Adrenal gland (tissue), 12 donors: ENCODE measurements around the gene THSD7A. TPM values are rescaled to one million over a fixed set of nuclear protein-coding genes. Genes with fewer than 3 reads are reported as not detected.

Source experiments
- DNase-seq, 7 donors: peaks; one replicate each; pipeline ENCODE4 v3.0.0-alpha.2; 2019 to 2020
- H3K27ac ChIP-seq, 5 donors: fragments of 200-600 bp; sonication (generic) in 4 of 5; 1 replicate in 3 of 5; 2 replicates in 2 of 5; pipeline versions ENCODE4 v1.5.1 to v1.8.0; 2016 to 2020; ENCODE audit warnings: mild to moderate bottlenecking in 1 of 5
- H3K27me3 ChIP-seq: fragments of 200-600 bp; 2 replicates; pipeline ENCODE4 v1.8.0; 2021
- H3K36me3 ChIP-seq, 2 donors: fragments of 200-600 bp; replicated peaks in 1 of 2; 1 replicate in 1 of 2; 2 replicates in 1 of 2; pipeline versions ENCODE4 v1.5.1 to v1.8.0; 2018 to 2022
- H3K4me1 ChIP-seq, 2 donors: fragments of 200-600 bp; replicated peaks in 1 of 2; 1 replicate in 1 of 2; 2 replicates in 1 of 2; pipeline versions ENCODE4 v1.5.1 to v1.8.0; 2018 to 2021
- H3K4me3 ChIP-seq, 4 donors: fragments of 200-600 bp; sonication (generic) in 3 of 4; one replicate each; pipeline ENCODE4 v1.5.1; 2016 to 2018
- H3K9me3 ChIP-seq, 3 donors: fragments of 200-600 bp; sonication (generic) in 1 of 3; replicated peaks in 1 of 3; 1 replicate in 2 of 3; 2 replicates in 1 of 3; pipeline versions ENCODE4 v1.5.1 to v1.8.0; 2016 to 2021
- POLR2A ChIP-seq, 2 donors: fragments of 450-650 bp; IDR thresholded peaks; one replicate each; pipeline ENCODE4 v1.6.1; 2017; ENCODE audit warnings: antibody characterized with exemption in 2 of 2, mild to moderate bottlenecking in 2 of 2, moderate library complexity in 1 of 2
- WGBS, 4 donors: extraction: QIAGEN DNeasy Blood & Tissue Kit in 2 of 4; methylation state at CpG; one replicate each; pipeline versions ENCODE4 v1.1.5 to v1.1.7; 2013 to 2017; 5-methylcytosine and 5-hydroxymethylcytosine counted together
- intact Hi-C, 2 donors: fragments of 100-400 bp; cut with DNase I; formaldehyde crosslinking; loops; one replicate each; pipeline versions ENCODE4 v1.14.1 to v1.15.0; 2022 to 2023
- polyA plus RNA-seq, 3 donors: library from polyadenylated mRNA; stranded (reverse); fragments of 200-250 nt in 2 of 3; fragments of 350-450 nt in 1 of 3; fragmentation: Illumina TruSeq in 1 of 3; extraction: RNeasy Lipid Tissue Mini Kit (QIAGEN cat#74804) in 1 of 3; gene quantifications; one replicate each; pipeline ENCODE4 v1.2.3, GENCODE V29; 2013 to 2014
- total RNA-seq, 9 donors: library from RNA; depleted of rRNA in 4 of 9; stranded (reverse); fragments of >200 nt in 4 of 9; fragments of 120-200 nt in 1 of 9; fragmentation: NEBNext Ultra II Directional in 1 of 9; extraction: Animal tissue kit (Norgen Biotek cat#: 25700) in 1 of 9; gene quantifications; one replicate each; pipeline versions ENCODE4 v1.1.0 to v1.2.4, GENCODE V29; 2013 to 2023
- TF ChIP-seq, protein P1 (sequence below), 6 experiments: fragments of 450-650 bp in 4 of 6; fragments of 200-600 bp in 2 of 6; sonication (generic) in 1 of 6; IDR thresholded peaks; 1 replicate in 5 of 6; 2 replicates in 1 of 6; pipeline versions ENCODE4 v1.5.1 to v1.8.0; 2016 to 2021; ENCODE audit warnings: antibody characterized with exemption in 6 of 6, mild to moderate bottlenecking in 2 of 6, moderate library complexity in 1 of 6
- donor health status: healthy with polysubstance abuse.
- donor health status: Bipolar disorder and iron deficiency.
- donor health status: DM: yes; HTN: yes; CAD: no.
- donor health status: DM: no; HTN: no; CAD: no.
- donor health status: DM: no; HTN: no; CAD: no.
- donor health status: DM: yes; HTN: yes; CAD: no.

Gene THSD7A
- total and polyA plus RNA-seq, 12 donors: 0.74 to 18.4 (median 4.8) TPM

DNA sequence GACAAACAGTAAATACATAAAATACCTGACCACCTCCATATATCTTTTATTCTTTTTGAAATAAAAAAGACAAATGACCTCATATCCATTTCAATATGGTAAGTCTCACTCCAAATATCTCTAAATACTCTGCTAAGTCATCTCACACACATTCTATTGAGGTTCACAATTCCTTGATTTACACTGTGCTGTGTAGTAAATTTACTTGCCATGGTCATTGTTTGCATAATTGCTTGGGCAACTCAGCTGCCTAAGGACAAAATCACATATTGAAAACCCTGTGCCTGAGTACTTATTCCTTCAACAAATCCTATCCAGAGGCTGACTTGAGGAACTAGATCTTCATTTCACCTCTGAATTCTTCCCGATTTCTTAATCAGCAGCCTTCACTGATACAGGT is 176.4 kb downstream of the THSD7A start:
- no peak for DNase-seq
- Histone ChIP-seq H3K9me3 (no peaks in the 10 kb centered on the region), H3K27ac (no peak overlapping the region), H3K4me1 (no peaks in the 10 kb centered on the region), H3K36me3 (no peaks in the 10 kb centered on the region), H3K27me3 (no peaks in the 10 kb centered on the region), H3K4me3 (no peak overlapping the region)
- intact Hi-C loops: no loop called here
- TF ChIP-seq, protein P1, sequence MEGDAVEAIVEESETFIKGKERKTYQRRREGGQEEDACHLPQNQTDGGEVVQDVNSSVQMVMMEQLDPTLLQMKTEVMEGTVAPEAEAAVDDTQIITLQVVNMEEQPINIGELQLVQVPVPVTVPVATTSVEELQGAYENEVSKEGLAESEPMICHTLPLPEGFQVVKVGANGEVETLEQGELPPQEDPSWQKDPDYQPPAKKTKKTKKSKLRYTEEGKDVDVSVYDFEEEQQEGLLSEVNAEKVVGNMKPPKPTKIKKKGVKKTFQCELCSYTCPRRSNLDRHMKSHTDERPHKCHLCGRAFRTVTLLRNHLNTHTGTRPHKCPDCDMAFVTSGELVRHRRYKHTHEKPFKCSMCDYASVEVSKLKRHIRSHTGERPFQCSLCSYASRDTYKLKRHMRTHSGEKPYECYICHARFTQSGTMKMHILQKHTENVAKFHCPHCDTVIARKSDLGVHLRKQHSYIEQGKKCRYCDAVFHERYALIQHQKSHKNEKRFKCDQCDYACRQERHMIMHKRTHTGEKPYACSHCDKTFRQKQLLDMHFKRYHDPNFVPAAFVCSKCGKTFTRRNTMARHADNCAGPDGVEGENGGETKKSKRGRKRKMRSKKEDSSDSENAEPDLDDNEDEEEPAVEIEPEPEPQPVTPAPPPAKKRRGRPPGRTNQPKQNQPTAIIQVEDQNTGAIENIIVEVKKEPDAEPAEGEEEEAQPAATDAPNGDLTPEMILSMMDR (IDR thresholded peaks at IDR 0.05): no peak
- TF ChIP-seq POLR2A (IDR thresholded peaks at IDR 0.05): no peak
- WGBS, 4 donors: 86 to 100% (median 93%) methylated on average over 1 of the region's 1 CpG

DNA sequence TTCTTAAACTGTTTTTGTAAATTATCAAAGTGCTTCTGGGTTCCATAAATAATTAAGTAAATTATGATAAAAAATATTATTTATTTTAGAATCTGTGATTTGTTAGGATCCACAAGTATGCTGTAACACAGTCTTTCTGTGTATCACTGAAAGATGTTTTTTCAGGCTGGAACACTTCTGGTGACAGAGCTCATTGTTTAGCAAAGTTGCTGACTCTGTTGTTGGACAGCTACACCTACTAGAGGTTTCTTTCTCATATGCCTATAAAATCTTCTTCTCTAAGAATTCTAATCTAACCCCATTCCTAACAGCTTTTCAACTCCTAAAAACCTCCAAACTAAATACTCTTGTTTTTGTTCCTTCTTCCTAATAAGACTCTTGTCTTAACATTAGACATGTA is 176.8 kb downstream of the THSD7A start:
- TF ChIP-seq POLR2A (IDR thresholded peaks at IDR 0.05): no peak
- TF ChIP-seq, protein P1 (IDR thresholded peaks at IDR 0.05): no peak
- H3K27ac ChIP-seq: no peak overlapping the region

DNA sequence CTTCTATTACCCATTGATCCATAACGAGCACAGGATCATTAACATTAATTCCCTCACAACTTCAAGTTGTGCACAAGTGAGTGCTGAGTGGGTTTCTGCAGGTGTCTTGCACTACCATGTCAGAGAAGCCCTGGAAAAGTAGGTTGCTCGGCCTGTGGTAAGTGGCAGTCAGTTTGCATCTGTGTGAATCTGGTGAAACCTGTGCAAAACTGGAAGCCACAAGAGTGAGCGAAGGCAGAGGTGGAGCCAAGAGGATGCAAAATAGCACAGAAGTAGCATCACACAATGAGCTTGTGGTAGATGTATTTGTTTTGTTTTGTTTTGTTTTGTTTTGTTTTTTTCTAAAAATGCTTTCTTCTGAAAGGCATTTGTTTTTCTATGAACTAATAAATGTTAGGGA is 181.5 kb downstream of the THSD7A start:
- 88 to 97% (median 89%) methylated on average over 3 of the region's 3 CpGs for WGBS, 4 donors
- no peak for TF ChIP-seq POLR2A (IDR thresholded peaks at IDR 0.05)
- TF ChIP-seq, protein P1 (IDR thresholded peaks at IDR 0.05): no peak
- Histone ChIP-seq H3K36me3 (no peaks in the 10 kb centered on the region), H3K4me3 (no peak overlapping the region), H3K4me1 (no peaks in the 10 kb centered on the region), H3K9me3 (no peaks in the 10 kb centered on the region), H3K27ac (no peak overlapping the region), H3K27me3 (no peaks in the 10 kb centered on the region)
- no peak for DNase-seq
- intact Hi-C loops: no loop called here

More for the DNA sequence above, 176.8 kb downstream of the THSD7A start:
- Histone ChIP-seq H3K36me3 (no peaks in the 10 kb centered on the region), H3K4me3 (no peak overlapping the region), H3K4me1 (no peaks in the 10 kb centered on the region), H3K9me3 (no peaks in the 10 kb centered on the region), H3K27me3 (no peaks in the 10 kb centered on the region)
- intact Hi-C loops: no loop called here
- no peak for DNase-seq

DNA sequence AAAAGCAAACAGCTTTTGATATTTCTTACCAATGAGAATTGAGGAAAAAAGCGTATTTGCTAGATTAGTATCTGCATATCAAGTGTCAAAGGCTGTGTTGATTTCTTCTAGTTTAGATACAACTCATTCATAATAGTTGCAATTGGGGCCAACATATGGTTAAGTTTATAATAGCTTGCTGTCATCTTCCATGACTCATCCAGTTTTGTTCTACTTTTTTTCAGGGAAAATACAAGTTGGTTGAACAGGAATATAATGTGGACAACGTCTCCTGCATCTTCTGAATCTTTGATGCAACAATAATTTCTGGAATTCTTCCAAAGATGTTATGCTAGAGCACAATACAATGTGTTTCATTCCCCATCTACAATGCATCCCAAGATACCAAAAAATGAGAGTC is 182.0 kb downstream of the THSD7A start:
- Histone ChIP-seq H3K36me3 (no peaks in the 10 kb centered on the region), H3K9me3 (no peaks in the 10 kb centered on the region), H3K27me3 (no peaks in the 10 kb centered on the region), H3K4me1 (no peaks in the 10 kb centered on the region), H3K4me3 (no peak overlapping the region), H3K27ac (no peak overlapping the region)
- TF ChIP-seq POLR2A (IDR thresholded peaks at IDR 0.05): no peak
- TF ChIP-seq, protein P1 (IDR thresholded peaks at IDR 0.05): no peak
- DNase-seq: no peak
- 56 to 69% (median 59%) methylated on average over 2 of the region's 2 CpGs for WGBS, 4 donors
- intact Hi-C loops: no loop called here
